NCI-H510A (cell line): ENCODE measurements around the gene PLCG2.

Experiments used
- DNase-seq: peaks from one replicate; lab custom pipeline; 2025; lab: John Stamatoyannopoulos, UW

Gene PLCG2

DNA sequence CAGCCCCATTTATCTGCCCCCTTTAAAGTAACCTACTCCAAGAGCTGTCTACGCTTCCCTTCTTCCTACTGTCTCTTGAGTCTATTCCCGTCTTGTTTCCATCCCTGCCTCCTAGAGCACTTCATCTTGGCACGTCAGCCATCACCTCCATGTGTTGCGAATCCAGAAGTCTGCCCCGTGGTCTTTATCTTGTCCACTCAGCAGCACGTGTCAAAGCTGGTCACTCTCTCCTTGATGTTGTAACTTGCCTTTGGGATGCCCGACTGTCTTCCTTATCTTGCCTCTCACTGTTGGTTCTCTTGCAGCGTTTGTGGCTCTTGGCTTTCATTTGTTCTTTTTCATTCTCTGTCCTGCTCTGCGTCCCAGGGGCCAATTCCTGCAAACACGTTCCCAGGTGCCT is 99.4 kb downstream of the PLCG2 start:
- DNase-seq: no peak

- DNase-seq: no peak
Measured at GRCh38 chr16:81879625-81880024, 100.5 kb downstream of the PLCG2 start.

DNA sequence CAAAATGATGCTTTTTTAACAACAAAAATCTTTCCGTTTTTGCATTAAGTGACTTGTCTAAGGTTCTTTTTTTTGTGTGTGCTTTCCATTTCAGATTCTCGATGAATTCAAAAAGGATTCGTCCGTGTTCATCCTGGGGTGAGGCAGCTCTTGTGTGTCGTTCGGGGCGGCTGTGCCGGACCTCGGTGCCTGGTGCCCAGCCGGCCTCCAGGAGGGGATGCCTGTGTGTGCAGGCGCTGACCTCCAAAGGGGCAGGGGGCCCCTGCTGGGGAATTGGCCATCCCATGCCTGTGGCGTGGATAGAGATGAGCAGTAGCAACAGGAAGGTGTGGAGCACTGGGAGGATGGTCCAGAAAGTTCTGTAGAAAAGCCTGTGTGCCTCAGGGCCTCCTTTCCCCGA is 101.7 kb downstream of the PLCG2 start:
- no peak for DNase-seq

DNA sequence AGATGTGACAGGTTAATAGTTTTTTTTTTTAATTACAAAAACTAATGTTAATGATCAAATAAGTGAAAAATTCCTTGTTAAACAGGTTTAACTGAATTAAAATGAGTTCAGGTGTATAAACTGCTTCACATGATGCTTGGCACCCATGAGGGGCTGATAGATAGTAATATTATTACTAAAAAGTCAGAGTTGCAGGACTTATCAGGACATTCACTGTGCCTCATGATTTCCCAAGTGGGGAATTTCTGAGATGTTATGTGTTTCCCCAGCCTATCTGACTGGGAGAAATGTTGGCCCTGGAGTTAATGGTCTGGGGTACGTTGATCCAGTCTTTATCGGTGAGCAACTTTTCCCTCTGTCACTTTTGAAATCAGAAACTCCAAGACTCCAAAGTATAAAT is 102.1 kb downstream of the PLCG2 start:
- DNase-seq: no peak

- no peak for DNase-seq
Measured at GRCh38 chr16:81882559-81882958, 103.5 kb downstream of the PLCG2 start.

DNA sequence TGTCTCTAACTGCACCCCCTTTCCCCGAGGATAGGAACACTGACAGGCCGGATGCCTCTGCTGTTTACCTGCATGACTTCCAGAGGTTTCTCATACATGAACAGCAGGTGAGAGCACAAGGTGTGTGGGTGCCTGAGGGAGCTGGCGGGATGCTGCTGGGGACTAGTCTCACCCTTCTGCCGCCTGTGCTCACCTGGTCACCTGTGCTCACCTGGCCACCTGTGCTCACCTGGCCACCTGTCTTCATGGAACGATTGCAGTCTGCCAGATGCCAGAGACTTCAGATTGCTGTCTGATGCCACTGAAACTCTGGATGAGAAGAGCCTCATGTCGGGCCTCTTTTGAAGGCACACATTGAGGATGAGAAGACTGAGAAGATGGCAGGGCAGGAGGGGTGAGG is 104.1 kb downstream of the PLCG2 start:
- no peak for DNase-seq

- no peak for DNase-seq
Measured at GRCh38 chr16:81885976-81886586, 107.0 kb downstream of the PLCG2 start.

GRCh38 chr16:81888520-81889394 is 109.7 kb downstream of the PLCG2 start:
- no peak for DNase-seq

DNA sequence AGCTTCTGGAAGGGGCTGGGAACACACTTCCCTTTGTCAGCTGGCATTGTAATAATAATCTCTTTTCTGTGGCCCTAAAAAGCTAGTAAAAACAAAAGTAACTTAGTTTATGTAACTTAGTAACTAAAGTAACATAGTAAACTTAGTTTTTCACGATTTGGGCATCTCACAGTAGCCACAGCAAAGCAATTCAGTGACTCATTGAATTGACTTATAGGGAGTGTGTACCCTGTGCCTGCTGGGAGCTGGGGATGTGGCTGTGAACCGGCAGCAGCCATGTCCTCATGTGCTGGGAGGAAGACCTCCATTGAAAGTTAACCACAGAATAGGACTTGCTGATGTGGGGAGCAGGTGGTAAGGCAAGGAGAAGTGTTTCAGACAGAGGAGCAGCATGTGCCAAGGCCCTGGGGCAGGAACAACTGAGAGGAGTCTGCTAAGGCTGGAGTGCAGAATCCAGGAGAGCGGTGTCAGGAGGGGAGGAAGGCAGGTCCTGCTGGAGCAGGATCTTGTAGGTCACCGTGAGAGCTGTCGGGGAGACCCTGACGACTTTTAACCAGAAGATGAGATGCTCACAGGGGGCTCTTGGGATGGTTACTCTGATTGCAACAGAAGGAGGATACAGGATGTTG is 112.8 kb downstream of the PLCG2 start:
- DNase-seq: no peak

DNA sequence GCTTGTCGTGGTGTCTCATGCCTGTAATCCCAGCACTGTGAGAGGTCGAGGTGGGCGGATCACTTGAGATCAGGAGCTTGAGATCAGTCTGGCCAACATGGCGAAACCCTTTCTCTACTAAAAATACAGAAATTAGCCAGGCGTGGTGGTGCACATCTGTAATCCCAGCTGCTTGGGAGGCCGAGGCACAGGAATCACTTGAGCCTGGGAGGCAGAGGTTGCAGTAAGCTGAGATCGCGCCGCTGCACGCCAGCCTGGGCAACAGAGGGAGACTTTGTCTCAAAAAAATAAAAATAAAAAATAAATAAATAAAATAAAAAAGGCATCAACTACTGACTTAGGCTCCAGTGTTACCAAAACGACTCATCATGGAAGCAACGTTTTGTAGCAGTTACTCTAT is 115.5 kb downstream of the PLCG2 start:
- no peak for DNase-seq

DNA sequence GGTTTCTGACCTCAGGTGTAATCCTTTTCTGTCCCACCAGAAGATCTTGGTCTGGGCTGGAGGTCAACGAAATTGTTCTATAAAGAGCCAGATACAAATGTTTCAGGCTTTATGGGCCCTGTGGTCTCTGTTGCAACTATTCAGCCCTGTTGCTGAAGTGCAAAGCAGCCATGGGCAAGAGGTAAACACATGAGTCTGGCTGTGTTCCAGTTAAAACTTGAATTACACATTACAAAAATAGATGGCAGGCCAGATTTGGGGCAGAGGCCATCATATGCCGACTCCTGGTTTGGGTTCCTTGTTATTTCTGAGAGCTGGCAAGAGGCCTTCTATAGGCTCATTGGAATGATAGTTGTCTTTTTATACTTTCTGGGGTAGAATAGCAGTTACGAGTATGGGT is 117.8 kb downstream of the PLCG2 start:
- DNase-seq: no peak

DNA sequence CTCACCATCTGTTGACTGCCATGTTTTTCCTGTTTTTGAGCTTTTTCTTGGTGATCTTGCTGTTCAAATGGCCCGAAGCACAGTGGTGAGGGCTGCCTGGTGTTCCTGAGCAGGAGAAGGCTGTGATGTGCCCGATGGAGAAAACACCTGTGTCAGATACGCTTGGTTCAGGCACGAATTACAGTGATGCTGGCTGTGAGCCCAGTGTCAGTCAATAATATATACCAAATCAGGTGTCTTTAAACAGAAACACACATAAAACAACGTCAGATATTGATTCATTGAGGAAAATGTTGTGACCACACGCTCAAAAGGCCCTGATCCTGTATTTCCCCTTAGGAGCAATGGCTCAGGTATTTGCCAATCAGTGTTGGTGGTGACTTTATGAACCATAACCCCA is 120.5 kb downstream of the PLCG2 start:
- no peak for DNase-seq

GRCh38 chr16:81900014-81900413 is 120.9 kb downstream of the PLCG2 start:
- DNase-seq: no peak

- DNase-seq: no peak
Measured at GRCh38 chr16:81900456-81900855, 121.4 kb downstream of the PLCG2 start.

- no peak for DNase-seq
Measured at GRCh38 chr16:81901484-81901883, 122.4 kb downstream of the PLCG2 start.

GRCh38 chr16:81902025-81902424 is 122.9 kb downstream of the PLCG2 start:
- DNase-seq: no peak

DNA sequence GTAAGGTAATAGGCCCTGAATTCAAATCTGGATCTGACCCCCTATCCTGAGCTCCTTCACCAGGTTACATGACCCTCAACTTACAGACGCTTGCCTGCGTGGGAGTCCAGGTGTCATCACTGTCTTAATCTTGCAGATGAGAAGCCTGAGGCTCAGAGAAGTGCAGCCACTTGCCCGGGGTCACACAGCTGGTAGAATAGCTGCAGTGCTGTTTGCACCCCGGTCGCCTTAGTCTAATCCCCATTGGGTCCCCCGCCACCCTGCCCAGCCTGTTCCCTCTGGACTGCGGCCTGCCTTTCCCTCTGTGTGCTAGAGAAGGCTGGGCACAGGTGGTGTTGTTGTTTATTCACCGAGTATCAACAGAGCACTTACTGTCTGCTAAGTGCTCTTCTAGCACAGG is 125.2 kb downstream of the PLCG2 start:
- DNase-seq: no peak

DNA sequence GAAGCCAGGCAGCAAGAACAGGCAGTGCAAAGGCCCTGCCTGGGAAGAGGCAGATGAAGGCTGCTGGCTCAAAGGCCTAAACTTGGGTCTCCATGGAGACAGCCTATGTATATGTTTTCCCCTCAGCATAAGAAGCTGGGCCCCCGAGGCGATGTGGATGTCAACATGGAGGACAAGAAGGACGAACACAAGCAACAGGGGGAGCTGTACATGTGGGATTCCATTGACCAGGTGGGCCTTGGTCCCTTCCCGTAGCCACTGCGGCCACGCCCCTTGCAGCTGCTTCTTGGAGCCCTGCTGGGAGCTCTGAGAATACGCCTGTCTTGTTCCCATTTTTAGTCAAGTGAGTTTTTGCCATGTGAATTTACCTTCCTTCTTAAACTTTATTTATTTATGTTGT is 126.2 kb downstream of the PLCG2 start:
- DNase-seq: no peak

DNA sequence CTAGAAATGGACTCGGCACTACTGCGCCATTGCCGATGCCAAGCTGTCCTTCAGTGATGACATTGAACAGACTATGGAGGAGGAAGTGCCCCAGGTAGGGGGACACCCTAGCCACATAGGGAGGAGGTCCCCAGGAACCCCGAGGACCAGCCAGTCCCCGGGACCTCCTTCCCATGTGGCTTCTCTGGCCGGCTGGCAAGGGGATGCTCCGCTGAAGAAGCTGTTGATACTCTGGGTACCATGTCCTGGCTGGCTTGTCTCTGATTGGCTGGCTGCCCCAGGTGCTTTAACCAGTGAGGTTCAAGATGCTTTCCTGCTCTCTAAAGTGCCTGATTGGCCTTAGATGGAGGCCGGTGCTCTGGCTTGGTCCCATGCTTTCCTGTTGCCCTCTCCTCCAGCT is 128.6 kb downstream of the PLCG2 start:
- DNase-seq: no peak

- no peak for DNase-seq
Measured at GRCh38 chr16:81908466-81909262, 129.6 kb downstream of the PLCG2 start.

DNA sequence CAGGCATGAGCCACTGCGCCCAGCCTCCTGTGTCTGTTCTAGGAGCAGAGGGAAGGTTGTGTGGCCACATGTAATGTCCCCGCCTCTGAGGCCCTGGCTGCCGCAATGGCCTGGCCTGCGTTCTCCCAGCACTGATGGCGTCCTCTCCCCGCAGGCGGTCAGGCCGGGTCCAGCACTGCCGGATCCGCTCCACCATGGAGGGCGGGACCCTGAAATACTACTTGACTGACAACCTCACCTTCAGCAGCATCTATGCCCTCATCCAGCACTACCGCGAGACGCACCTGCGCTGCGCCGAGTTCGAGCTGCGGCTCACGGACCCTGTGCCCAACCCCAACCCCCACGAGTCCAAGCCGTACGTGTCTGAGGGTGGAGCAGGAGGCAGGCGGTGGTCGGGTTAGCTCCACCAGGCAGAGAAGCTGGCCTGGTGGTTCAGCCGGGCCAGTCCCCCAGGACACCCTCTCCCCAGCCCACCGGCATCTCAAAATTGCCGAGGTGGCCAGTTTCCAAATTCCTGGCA is 131.3 kb downstream of the PLCG2 start:
- DNase-seq: no peak

DNA sequence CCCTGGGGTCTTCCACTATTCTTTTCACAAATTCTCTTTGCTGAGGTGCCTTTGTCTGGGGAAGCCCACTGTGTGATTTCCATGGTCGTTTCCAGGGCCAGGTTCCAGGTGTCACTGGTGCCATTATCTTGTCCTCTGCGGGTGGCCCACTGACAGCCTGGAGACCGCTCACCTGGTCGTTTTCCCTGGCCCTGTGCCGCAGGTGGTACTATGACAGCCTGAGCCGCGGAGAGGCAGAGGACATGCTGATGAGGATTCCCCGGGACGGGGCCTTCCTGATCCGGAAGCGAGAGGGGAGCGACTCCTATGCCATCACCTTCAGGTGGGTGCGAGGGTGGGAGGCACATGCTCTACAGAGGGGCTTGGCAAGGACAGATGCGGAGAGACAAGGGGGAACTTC is 133.3 kb downstream of the PLCG2 start:
- DNase-seq: no peak
